Subcutaneous abdominal adipose tissue (tissue), 5 donors: ENCODE data around the gene SLC35B1.
"Not testable (repeated sequence)": the region's sequence is repeated elsewhere in the genome, so short reads cannot be mapped to it uniquely, and the experiment has no call there.

Experiments used
- H3K27ac ChIP-seq: one replicate; pipeline ENCODE4 v1.7.0; 2013; ENCODE audit warnings: low read depth, mild to moderate bottlenecking, inconsistent platforms, low read length, moderate library complexity
- H3K27me3 ChIP-seq, 5 donors: one replicate each; pipeline ENCODE4 v1.7.0; 2013; ENCODE audit warnings: low read length in 5 of 5, inconsistent platforms in 1 of 5; ENCODE audit not compliant: control insufficient read depth in 5 of 5, insufficient read depth in 4 of 5
- H3K36me3 ChIP-seq, 5 donors: one replicate each; pipeline ENCODE4 v1.7.0; 2013; ENCODE audit warnings: low read length in 5 of 5; ENCODE audit not compliant: control insufficient read depth in 5 of 5, insufficient read depth in 5 of 5
- H3K4me1 ChIP-seq, 5 donors: one replicate each; pipeline ENCODE4 v1.7.0; 2013; ENCODE audit warnings: low read length in 5 of 5, mild to moderate bottlenecking in 3 of 5, moderate library complexity in 1 of 5; ENCODE audit not compliant: control insufficient read depth in 5 of 5, insufficient read depth in 5 of 5
- H3K4me3 ChIP-seq, 5 donors: one replicate each; pipeline ENCODE4 v1.7.0; 2013; ENCODE audit warnings: low read length in 5 of 5, low read depth in 1 of 5
- H3K9ac ChIP-seq, 5 donors: one replicate each; pipeline ENCODE4 v1.7.0; 2013; ENCODE audit warnings: low read length in 5 of 5, mild to moderate bottlenecking in 4 of 5, moderate library complexity in 3 of 5
- H3K9me3 ChIP-seq, 5 donors: one replicate each; pipeline ENCODE4 v1.7.0; 2013; ENCODE audit warnings: low read length in 5 of 5; ENCODE audit not compliant: control insufficient read depth in 5 of 5
- donor health status: healthy.
- donor health status: healthy.
- donor health status: healthy.
- donor health status: healthy.
- donor health status: healthy.

The SLC35B1 gene

GRCh38 chr17:49734515-49735490 lies 27.0 kb upstream of the SLC35B1 start:
- Histone ChIP-seq H3K27ac (no peak overlapping the region), H3K9me3 (no peaks in the 10 kb centered on the region), H3K4me1 (peaks cover 14 to 58% (median 42%) of the 10 kb centered on the region in 5 donors), H3K4me3 (no peak overlapping the region), H3K36me3 (no peaks in the 10 kb centered on the region), H3K27me3 (no peaks in the 10 kb centered on the region), H3K9ac (no peak overlapping the region)

DNA sequence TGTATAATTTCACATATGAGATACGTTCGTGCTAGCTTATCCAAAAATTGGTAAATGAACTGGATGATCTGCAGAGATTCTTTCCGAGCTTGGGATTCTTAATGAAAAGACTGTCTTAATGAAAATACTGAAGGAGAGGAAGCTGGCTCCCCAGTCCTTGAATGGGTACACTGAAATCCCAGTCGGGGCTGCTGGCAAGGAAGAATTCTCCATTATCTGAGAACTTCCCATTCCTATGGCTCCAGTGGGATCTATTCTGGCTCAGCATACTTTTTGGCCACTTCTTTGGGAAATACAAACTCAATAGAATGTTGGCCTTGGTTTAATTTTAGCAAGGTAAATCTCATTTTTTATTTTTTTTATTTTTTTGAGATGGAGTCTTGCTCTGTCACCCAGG lies 23.7 kb upstream of the SLC35B1 start:
- H3K4me1 ChIP-seq: peaks cover 14 to 55% (median 39%) of the 10 kb centered on the region in 5 donors
- no peaks in the 10 kb centered on the region for H3K9me3 ChIP-seq
- H3K27me3 ChIP-seq: no peaks in the 10 kb centered on the region
- H3K4me3 ChIP-seq: peak overlapping the region in 1 of 5 donors; percentile 33
- no peaks in the 10 kb centered on the region for H3K36me3 ChIP-seq
- H3K27ac ChIP-seq: peak overlapping the region; percentile 80
- H3K9ac ChIP-seq: peak overlapping the region in 3 of 5 donors; percentile 24 to 49 (median 45)

GRCh38 chr17:49730785-49731434 lies 23.1 kb upstream of the SLC35B1 start:
- Histone ChIP-seq H3K9ac (peak overlapping the region in 3 of 5 donors; percentile 24 to 49 (median 45)), H3K27ac (peak overlapping the region; percentile 80), H3K4me3 (peak overlapping the region in 1 of 5 donors; percentile 33), H3K27me3 (no peaks in the 10 kb centered on the region), H3K4me1 (peaks cover 14 to 55% (median 39%) of the 10 kb centered on the region in 5 donors), H3K36me3 (no peaks in the 10 kb centered on the region), H3K9me3 (no peaks in the 10 kb centered on the region)

DNA sequence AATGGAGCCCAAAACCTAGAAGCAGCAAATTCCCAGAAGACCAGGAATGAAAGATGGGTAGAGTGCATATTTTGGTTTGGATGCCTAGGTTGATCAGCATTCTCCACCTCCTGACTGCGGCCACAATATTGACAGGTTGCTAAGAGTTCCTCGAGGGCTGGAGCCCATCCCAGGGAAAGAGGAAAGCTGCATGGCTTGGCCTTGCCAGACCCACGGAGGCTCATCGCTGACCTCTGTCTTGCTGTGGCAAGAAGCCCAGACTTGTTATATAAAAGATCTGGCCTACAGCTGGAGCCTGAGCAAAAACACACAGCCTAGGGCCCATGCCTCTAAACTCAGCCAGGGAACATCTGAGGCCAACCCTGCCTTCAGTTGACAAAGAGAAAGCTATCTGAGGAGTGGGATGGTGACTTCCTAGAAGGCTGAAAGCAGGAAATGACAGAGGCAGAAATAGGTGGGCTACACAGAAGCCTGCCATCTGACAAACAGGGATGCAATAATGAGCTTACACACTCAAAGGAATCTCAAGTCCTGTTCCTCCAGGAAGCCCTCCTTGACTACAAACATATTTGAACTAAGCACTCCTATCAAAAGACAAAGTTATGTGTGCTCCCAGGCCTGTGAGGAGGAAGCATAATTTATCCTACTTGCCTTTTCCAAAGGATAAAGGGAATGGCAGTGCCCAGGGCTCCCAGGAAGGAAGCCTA lies 22.5 kb upstream of the SLC35B1 start:
- H3K9me3 ChIP-seq: no peaks in the 10 kb centered on the region
- peak overlapping the region; percentile 80 for H3K27ac ChIP-seq
- peak overlapping the region in 1 of 5 donors; percentile 33 for H3K4me3 ChIP-seq
- H3K9ac ChIP-seq: no peak overlapping the region
- no peaks in the 10 kb centered on the region for H3K27me3 ChIP-seq
- peaks cover 14 to 55% (median 39%) of the 10 kb centered on the region in 5 donors for H3K4me1 ChIP-seq
- H3K36me3 ChIP-seq: peaks cover 0 to 3% (median 0%) of the 10 kb centered on the region in 5 donors

DNA sequence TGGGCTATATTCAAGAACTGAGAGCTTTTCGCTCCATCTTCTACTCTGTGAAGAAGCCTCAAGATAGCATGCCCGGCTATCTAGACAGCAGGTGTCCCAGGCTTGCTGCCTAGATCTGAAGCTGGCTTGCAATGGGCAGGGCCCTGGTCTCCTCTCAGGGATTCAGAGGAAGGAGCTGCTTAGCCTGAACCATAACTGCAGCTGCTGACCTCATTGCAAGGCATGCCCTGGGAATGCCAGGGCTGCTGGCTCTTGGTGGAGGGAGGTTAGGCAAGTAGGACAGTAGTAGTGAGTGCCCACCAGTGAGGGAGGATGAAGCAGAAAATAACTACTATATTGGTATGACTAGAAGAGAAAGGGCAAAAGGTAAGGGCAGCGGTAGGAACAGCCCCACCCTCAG lies 21.3 kb upstream of the SLC35B1 start:
- Histone ChIP-seq H3K9ac (no peak overlapping the region), H3K9me3 (no peaks in the 10 kb centered on the region), H3K27ac (no peak overlapping the region), H3K36me3 (peaks cover 0 to 3% (median 0%) of the 10 kb centered on the region in 5 donors), H3K27me3 (no peaks in the 10 kb centered on the region), H3K4me3 (no peak overlapping the region), H3K4me1 (peaks cover 14 to 57% (median 41%) of the 10 kb centered on the region in 5 donors)

DNA sequence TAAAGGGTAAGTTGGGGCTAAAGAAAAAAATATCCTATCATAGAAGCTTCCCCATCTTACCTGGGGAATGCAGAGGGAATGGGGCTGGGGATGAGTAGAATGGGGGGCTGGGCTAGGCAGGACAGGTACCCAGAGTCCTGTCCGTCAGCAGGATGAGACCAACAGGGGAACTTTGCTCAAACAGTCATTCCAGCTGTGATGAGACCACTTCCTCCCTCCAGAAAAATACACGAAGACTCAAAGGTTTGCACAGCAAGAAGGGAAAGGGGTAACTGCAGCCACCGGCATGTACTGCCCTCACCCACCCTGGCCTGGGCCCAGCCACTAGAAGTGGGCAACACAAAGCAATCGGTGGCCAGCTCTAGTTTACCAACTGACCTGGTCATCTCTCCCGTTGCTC lies 20.7 kb upstream of the SLC35B1 start:
- H3K27me3 ChIP-seq: no peaks in the 10 kb centered on the region
- H3K36me3 ChIP-seq: peaks cover 0 to 3% (median 0%) of the 10 kb centered on the region in 5 donors
- peaks cover 16 to 61% (median 47%) of the 10 kb centered on the region in 5 donors for H3K4me1 ChIP-seq
- H3K27ac ChIP-seq: no peak overlapping the region
- no peak overlapping the region for H3K9ac ChIP-seq
- no peak overlapping the region for H3K4me3 ChIP-seq
- no peaks in the 10 kb centered on the region for H3K9me3 ChIP-seq

DNA sequence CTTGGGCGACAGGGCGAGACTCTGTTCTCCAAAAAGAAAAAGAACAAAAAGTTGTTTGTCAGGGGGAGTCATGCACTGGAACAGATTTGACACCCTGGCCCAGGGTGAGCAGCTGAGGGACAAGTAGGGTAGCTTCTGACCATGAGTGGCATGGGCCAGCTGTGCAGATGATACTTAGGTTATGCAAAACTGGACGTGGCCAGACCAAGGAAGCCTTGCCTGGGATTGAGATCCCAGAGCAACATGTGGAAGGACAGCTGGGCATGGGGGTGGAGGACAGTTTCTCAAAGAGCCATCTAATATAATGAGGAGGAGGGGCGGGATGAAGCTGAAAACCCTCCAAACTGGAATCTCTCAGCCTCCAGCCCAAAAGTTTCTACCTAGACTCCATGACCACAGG lies 19.6 kb upstream of the SLC35B1 start:
- Histone ChIP-seq H3K9ac (no peak overlapping the region), H3K9me3 (no peaks in the 10 kb centered on the region), H3K36me3 (peaks cover 0 to 3% (median 0%) of the 10 kb centered on the region in 5 donors), H3K4me3 (no peak overlapping the region), H3K27ac (no peak overlapping the region), H3K27me3 (no peaks in the 10 kb centered on the region), H3K4me1 (peaks cover 17 to 63% (median 51%) of the 10 kb centered on the region in 5 donors)

GRCh38 chr17:49725452-49726130 lies 17.8 kb upstream of the SLC35B1 start:
- Histone ChIP-seq H3K4me3 (no peak overlapping the region), H3K4me1 (peaks cover 14 to 50% (median 39%) of the 10 kb centered on the region in 5 donors), H3K9me3 (no peaks in the 10 kb centered on the region), H3K9ac (no peak overlapping the region), H3K27ac (no peak overlapping the region), H3K27me3 (no peaks in the 10 kb centered on the region), H3K36me3 (peaks cover 0 to 9% (median 4%) of the 10 kb centered on the region in 5 donors)

GRCh38 chr17:49724552-49724951 lies 16.8 kb upstream of the SLC35B1 start:
- Histone ChIP-seq H3K4me1 (peaks cover 8 to 40% (median 28%) of the 10 kb centered on the region in 5 donors), H3K36me3 (peaks cover 4 to 19% (median 8%) of the 10 kb centered on the region in 5 donors)
- not testable (repeated sequence) for H3K27ac ChIP-seq, H3K27me3 ChIP-seq, H3K9me3 ChIP-seq, H3K4me3 ChIP-seq, H3K9ac ChIP-seq
